DND-41 (cell line): ENCODE measurements around the gene PTPRG.

Experiments used
- ATAC-seq: fragments of 200-7000 bp; cut with Tn5 transposase; 3 replicates; pipeline ENCODE4 v1.9.1; 2021; ENCODE audit warnings: low read depth; ENCODE audit not compliant: insufficient read depth
- DNase-seq: peaks from one replicate; pipeline ENCODE4 v3.0.0-alpha.2; 2020
- H2AFZ ChIP-seq: 2 replicates; pipeline ENCODE4 v1.6.0; 2012; ENCODE audit warnings: low read depth, low read length
- H3K27ac ChIP-seq: 2 replicates; pipeline ENCODE4 v1.5.1; 2012; ENCODE audit warnings: low read length, inconsistent platforms
- H3K27me3 ChIP-seq: fragments of 200-600 bp; sonication (generic); 2 replicates; pipeline ENCODE4 v1.6.0; 2012; ENCODE audit warnings: low read length, mild to moderate bottlenecking, inconsistent platforms; ENCODE audit not compliant: insufficient read depth, poor library complexity
- H3K36me3 ChIP-seq: 2 replicates; pipeline ENCODE4 v1.5.1; 2012; ENCODE audit warnings: low read length, inconsistent platforms; ENCODE audit not compliant: insufficient read depth
- H3K4me1 ChIP-seq: 2 replicates; pipeline ENCODE4 v1.5.1; 2012; ENCODE audit warnings: mild to moderate bottlenecking, low read length; ENCODE audit not compliant: insufficient read depth
- H3K4me2 ChIP-seq: 2 replicates; pipeline ENCODE4 v1.6.0; 2012; ENCODE audit warnings: mild to moderate bottlenecking, moderate library complexity, low read length, inconsistent platforms; ENCODE audit not compliant: insufficient read depth
- H3K4me3 ChIP-seq, 2 experiments: fragments of 200-600 bp in 1 of 2; shearing (Covaris generic) in 1 of 2; 2 replicates each; pipeline ENCODE4 v1.5.1; 2012 to 2016; ENCODE audit warnings: inconsistent platforms in 2 of 2, low read length in 2 of 2, mild to moderate bottlenecking in 2 of 2, low read depth in 1 of 2, moderate library complexity in 1 of 2
- H3K79me2 ChIP-seq: 2 replicates; pipeline ENCODE4 v1.6.0; 2012; ENCODE audit warnings: low read length, inconsistent platforms; ENCODE audit not compliant: insufficient read depth
- H3K9ac ChIP-seq: 2 replicates; pipeline ENCODE4 v1.6.0; 2012; ENCODE audit warnings: low read depth, mild to moderate bottlenecking, inconsistent platforms, low read length, moderate library complexity
- H3K9me3 ChIP-seq: 2 replicates; pipeline ENCODE4 v1.5.1; 2012; ENCODE audit warnings: low read length, moderate library complexity, mild to moderate bottlenecking, inconsistent platforms; ENCODE audit not compliant: insufficient read depth, severe bottlenecking
- H4K20me1 ChIP-seq: 2 replicates; pipeline ENCODE4 v1.6.0; 2012; ENCODE audit warnings: low read length; ENCODE audit not compliant: insufficient read depth
- EZH2 ChIP-seq: IDR thresholded peaks from 3 replicates; pipeline ENCODE4 v1.6.1; 2012; ENCODE audit warnings: borderline replicate concordance, low read depth, mild to moderate bottlenecking, moderate library complexity, low read length, inconsistent platforms; ENCODE audit not compliant: severe bottlenecking
- TF ChIP-seq, protein P1 (sequence below): IDR thresholded peaks from 2 replicates; pipeline ENCODE4 v1.5.1; 2012; ENCODE audit warnings: borderline replicate concordance, low read length, moderate library complexity, mild to moderate bottlenecking; ENCODE audit not compliant: poor library complexity, severe bottlenecking; ENCODE audit errors: extremely low read depth

PTPRG gene

DNA sequence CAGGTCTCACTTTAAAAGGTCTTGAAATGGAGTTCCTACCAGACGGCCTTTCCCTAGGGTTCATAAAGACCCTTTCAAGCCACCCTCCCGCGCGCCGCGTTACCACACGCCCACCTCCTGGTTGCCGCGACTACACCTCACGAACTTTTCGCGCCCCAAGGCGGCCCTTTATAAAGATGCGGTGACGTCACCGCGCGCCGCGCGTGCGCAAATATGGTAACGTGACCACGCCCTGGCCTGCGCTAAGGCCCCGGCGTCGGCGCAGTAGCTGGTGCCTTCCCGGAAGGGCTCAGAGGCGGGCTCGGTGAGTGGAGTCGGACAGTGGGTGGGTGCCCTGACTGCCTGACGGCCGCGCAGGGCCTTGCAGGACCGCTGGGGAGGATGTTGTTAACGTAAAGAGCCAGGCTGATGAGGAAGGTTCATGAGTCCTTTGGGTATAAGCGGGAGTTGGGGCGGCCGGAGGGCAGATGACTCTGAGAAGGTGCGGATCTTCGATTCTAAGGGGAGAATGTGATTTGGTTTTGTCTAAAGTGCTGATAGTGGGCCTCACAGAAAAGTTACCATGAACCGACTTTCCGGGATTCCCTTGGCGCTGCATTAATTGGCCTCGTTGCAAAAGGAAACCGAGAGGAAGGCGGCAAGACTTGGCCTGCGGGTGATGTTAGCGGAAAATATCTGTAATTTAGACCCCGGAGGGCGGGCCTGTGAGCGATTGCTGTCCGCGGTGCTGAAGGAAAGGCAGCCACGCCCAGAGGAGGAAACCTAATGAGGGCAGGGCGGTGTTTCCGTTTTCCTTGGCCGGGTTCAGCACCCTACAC lies 757.6 kb downstream of the PTPRG start:
- Histone ChIP-seq H3K4me1 (no peaks in the 10 kb centered on the region), H3K4me3 (no peak overlapping the region), H3K27ac (no peak overlapping the region), H3K27me3 (no peaks in the 10 kb centered on the region), H3K4me2 (no peak overlapping the region), H3K9ac (no peak overlapping the region), H4K20me1 (no peaks in the 10 kb centered on the region), H2AFZ (no peak overlapping the region), H3K79me2 (no peaks in the 10 kb centered on the region), H3K9me3 (peaks cover 3% of the 10 kb centered on the region), H3K36me3 (no peaks in the 10 kb centered on the region)
- TF ChIP-seq EZH2, result no peak
- TF ChIP-seq, protein P1, sequence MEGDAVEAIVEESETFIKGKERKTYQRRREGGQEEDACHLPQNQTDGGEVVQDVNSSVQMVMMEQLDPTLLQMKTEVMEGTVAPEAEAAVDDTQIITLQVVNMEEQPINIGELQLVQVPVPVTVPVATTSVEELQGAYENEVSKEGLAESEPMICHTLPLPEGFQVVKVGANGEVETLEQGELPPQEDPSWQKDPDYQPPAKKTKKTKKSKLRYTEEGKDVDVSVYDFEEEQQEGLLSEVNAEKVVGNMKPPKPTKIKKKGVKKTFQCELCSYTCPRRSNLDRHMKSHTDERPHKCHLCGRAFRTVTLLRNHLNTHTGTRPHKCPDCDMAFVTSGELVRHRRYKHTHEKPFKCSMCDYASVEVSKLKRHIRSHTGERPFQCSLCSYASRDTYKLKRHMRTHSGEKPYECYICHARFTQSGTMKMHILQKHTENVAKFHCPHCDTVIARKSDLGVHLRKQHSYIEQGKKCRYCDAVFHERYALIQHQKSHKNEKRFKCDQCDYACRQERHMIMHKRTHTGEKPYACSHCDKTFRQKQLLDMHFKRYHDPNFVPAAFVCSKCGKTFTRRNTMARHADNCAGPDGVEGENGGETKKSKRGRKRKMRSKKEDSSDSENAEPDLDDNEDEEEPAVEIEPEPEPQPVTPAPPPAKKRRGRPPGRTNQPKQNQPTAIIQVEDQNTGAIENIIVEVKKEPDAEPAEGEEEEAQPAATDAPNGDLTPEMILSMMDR, result no peak
- ATAC-seq (peak; percentile 47; the same call in 1 of the 3 replicates), DNase-seq (peak; percentile 33)

DNA sequence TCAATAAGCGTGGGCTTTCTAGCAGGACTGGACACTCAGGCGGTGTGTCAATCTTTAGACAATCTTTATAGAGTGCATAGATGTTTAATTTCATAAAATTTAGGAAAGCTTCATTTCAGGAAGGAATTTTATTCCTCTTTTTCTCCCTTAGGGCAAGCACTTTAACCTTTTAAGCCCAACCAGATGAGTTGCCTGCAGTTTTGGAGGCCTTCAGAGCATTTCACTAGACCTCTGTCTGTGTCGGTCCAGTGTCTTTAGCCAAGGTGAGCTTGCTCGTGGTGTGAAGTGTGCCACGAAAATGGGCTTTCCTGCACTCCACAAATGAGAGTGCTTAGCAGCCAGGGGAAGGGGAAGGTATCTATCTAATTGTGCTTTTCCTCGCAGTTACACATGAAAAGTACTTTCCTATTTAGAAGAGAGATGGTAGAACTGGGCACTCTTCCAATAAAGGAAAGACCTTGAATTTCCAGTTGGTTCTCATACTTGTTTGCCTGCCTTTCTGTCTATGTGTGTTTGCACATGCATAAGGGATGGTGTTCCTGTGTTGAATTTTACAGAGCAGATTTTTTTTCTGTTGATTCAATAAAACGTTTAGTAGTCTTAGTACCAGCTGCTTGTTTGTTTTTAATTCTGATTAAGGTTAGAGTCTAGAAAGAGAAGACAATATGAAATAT lies 758.3 kb downstream of the PTPRG start:
- no peak overlapping the region for H3K4me2 ChIP-seq
- H3K27ac ChIP-seq, result no peak overlapping the region

DNA sequence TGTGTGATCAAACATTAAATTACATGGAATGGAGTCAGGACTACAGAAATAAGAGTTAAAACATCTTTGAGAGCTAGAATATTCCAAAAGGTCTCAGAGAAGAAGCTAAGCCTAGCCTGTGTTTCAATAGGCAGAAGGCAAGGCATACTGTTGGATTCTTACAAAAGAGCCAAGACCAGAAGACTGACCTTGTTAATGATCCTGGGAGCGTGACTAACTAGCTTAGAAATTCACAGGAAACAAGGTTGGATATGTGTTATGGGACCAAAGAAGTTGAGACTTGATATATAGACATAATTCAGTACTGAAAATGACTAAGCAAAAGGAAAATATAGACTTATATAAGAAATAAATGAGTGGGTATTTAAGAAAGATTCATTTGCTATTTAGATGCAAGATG lies 761.9 kb downstream of the PTPRG start:
- Histone ChIP-seq H3K4me1 (no peaks in the 10 kb centered on the region), H2AFZ (no peak overlapping the region), H3K4me2 (no peak overlapping the region), H3K4me3 (no peak overlapping the region), H3K36me3 (no peaks in the 10 kb centered on the region), H3K79me2 (no peaks in the 10 kb centered on the region), H3K9me3 (peaks cover 3% of the 10 kb centered on the region), H3K9ac (no peak overlapping the region), H4K20me1 (no peaks in the 10 kb centered on the region), H3K27ac (no peak overlapping the region), H3K27me3 (no peaks in the 10 kb centered on the region)
- DNase-seq, result no peak
- ATAC-seq, result no peak
- no peak for TF ChIP-seq EZH2
- TF ChIP-seq, protein P1, result no peak

More for the DNA sequence above, 758.3 kb downstream of the PTPRG start:
- Histone ChIP-seq H2AFZ (no peak overlapping the region), H3K4me3 (no peak overlapping the region), H3K4me1 (no peaks in the 10 kb centered on the region), H3K36me3 (no peaks in the 10 kb centered on the region), H3K27me3 (no peaks in the 10 kb centered on the region), H3K79me2 (no peaks in the 10 kb centered on the region), H4K20me1 (no peaks in the 10 kb centered on the region), H3K9ac (no peak overlapping the region), H3K9me3 (peaks cover 3% of the 10 kb centered on the region)
- no peak for ATAC-seq
- no peak for DNase-seq
- TF ChIP-seq EZH2, result no peak
- TF ChIP-seq, protein P1, result no peak
